Measurements from ENCODE around the gene SRM.

Gene SRM

GRCh38 chr1:11026903-11027302, 32.9 kb downstream of the SRM start:
- no peak overlapping the region for H3K4me2 ChIP-seq (ENCODE audit: low read length)

GRCh38 chr1:11026052-11026451, 33.8 kb downstream of the SRM start:
- Histone ChIP-seq H3K4me1 (ENCODE audit: insufficient read depth, low read length, severe bottlenecking) (no peaks in the 10 kb centered on the region), H3K36me3 (ENCODE audit: insufficient read depth, low read length) (peaks cover 77% of the 10 kb centered on the region), H3F3A (ENCODE audit: insufficient read depth, low read length) (no peaks in the 10 kb centered on the region)

More at GRCh38 chr1:11026903-11027302, 32.9 kb downstream of the SRM start:
- no peaks in the 10 kb centered on the region for H3F3A ChIP-seq (ENCODE audit: insufficient read depth, low read length)
- H3K36me3 ChIP-seq (ENCODE audit: insufficient read depth, low read length) = peaks cover 69% of the 10 kb centered on the region
- no peaks in the 10 kb centered on the region for H3K27me3 ChIP-seq (ENCODE audit: insufficient read depth, low read length)
- no peaks in the 10 kb centered on the region for H3K9me2 ChIP-seq (ENCODE audit: low read depth, low read length)
- H3K79me2 ChIP-seq (ENCODE audit: insufficient read depth, low read length) = no peaks in the 10 kb centered on the region
- TF ChIP-seq EZH2 (IDR thresholded peaks at IDR 0.05; ENCODE audit: borderline replicate concordance, low read length) (no peak), CTCF (IDR thresholded peaks at IDR 0.05; ENCODE audit: low read length) (no peak)
- H4K20me1 ChIP-seq (ENCODE audit: insufficient read depth, low read length) = no peaks in the 10 kb centered on the region
- no peak overlapping the region for H3K9ac ChIP-seq (ENCODE audit: low read length)
- H3K4me1 ChIP-seq (ENCODE audit: insufficient read depth, low read length, severe bottlenecking) = no peaks in the 10 kb centered on the region
- no peak overlapping the region for H3K4me3 ChIP-seq (ENCODE audit: low read depth, low read length, poor library complexity, severe bottlenecking)
- H3K27ac ChIP-seq (ENCODE audit: low read depth, low read length, poor library complexity, severe bottlenecking) = no peak overlapping the region
- no peak overlapping the region for H2AFZ ChIP-seq (ENCODE audit: low read length)
- no peaks in the 10 kb centered on the region for H3K9me3 ChIP-seq (ENCODE audit: low read length)

GRCh38 chr1:11025618-11026017, 34.2 kb downstream of the SRM start:
- Histone ChIP-seq H3F3A (ENCODE audit: insufficient read depth, low read length) (no peaks in the 10 kb centered on the region), H3K36me3 (ENCODE audit: insufficient read depth, low read length) (peaks cover 80% of the 10 kb centered on the region)

More at GRCh38 chr1:11026052-11026451, 33.8 kb downstream of the SRM start:
- H3K27me3 ChIP-seq (ENCODE audit: insufficient read depth, low read length) = no peaks in the 10 kb centered on the region
- no peaks in the 10 kb centered on the region for H3K9me2 ChIP-seq (ENCODE audit: low read depth, low read length)
- no peak overlapping the region for H3K9ac ChIP-seq (ENCODE audit: low read length)
- H3K4me3 ChIP-seq (ENCODE audit: low read depth, low read length, poor library complexity, severe bottlenecking) = no peak overlapping the region
- H3K27ac ChIP-seq (ENCODE audit: low read depth, low read length, poor library complexity, severe bottlenecking) = no peak overlapping the region
- H3K79me2 ChIP-seq (ENCODE audit: insufficient read depth, low read length) = no peaks in the 10 kb centered on the region
- H3K9me3 ChIP-seq (ENCODE audit: low read length) = no peaks in the 10 kb centered on the region
- no peak overlapping the region for H2AFZ ChIP-seq (ENCODE audit: low read length)
- TF ChIP-seq CTCF (IDR thresholded peaks at IDR 0.05; ENCODE audit: low read length) = no peak
- no peak for TF ChIP-seq EZH2 (IDR thresholded peaks at IDR 0.05; ENCODE audit: borderline replicate concordance, low read length)
- no peak overlapping the region for H3K4me2 ChIP-seq (ENCODE audit: low read length)
- no peaks in the 10 kb centered on the region for H4K20me1 ChIP-seq (ENCODE audit: insufficient read depth, low read length)

More at GRCh38 chr1:11025618-11026017, 34.2 kb downstream of the SRM start:
- Histone ChIP-seq H2AFZ (ENCODE audit: low read length) (no peak overlapping the region), H3K27ac (ENCODE audit: low read depth, low read length, poor library complexity, severe bottlenecking) (no peak overlapping the region), H3K9me2 (ENCODE audit: low read depth, low read length) (no peaks in the 10 kb centered on the region), H3K27me3 (ENCODE audit: insufficient read depth, low read length) (no peaks in the 10 kb centered on the region), H3K9ac (ENCODE audit: low read length) (no peak overlapping the region), H3K79me2 (ENCODE audit: insufficient read depth, low read length) (no peaks in the 10 kb centered on the region), H3K4me2 (ENCODE audit: low read length) (no peak overlapping the region), H3K4me1 (ENCODE audit: insufficient read depth, low read length, severe bottlenecking) (no peaks in the 10 kb centered on the region), H3K9me3 (ENCODE audit: low read length) (no peaks in the 10 kb centered on the region), H4K20me1 (ENCODE audit: insufficient read depth, low read length) (no peaks in the 10 kb centered on the region), H3K4me3 (ENCODE audit: low read depth, low read length, poor library complexity, severe bottlenecking) (no peak overlapping the region)
- TF ChIP-seq CTCF (IDR thresholded peaks at IDR 0.05; ENCODE audit: low read length) = no peak
- TF ChIP-seq EZH2 (IDR thresholded peaks at IDR 0.05; ENCODE audit: borderline replicate concordance, low read length) = no peak
